Prostate gland (tissue), 2 donors: ENCODE results near the gene ABHD17B.

Experiments
- POLR2A ChIP-seq: fragments of 450-650 bp; IDR thresholded peaks from one replicate; pipeline ENCODE4 v1.6.1; 2016; ENCODE audit warnings: antibody characterized with exemption, mild to moderate bottlenecking
- POLR2AphosphoS5 ChIP-seq: sonication (generic); formaldehyde crosslinking; IDR thresholded peaks from one replicate; pipeline ENCODE4 v1.6.1; 2017; ENCODE audit warnings: antibody characterized with exemption
- TF ChIP-seq, protein P1 (sequence below), 4 experiments: fragments of 200-600 bp in 2 of 4; fragments of 450-650 bp in 2 of 4; sonication (generic) in 2 of 4; IDR thresholded peaks; 1 replicate in 3 of 4; 2 replicates in 1 of 4; pipeline ENCODE4 v1.5.1; 2016 to 2019; ENCODE audit warnings: antibody characterized with exemption in 4 of 4, mild to moderate bottlenecking in 2 of 4, moderate library complexity in 2 of 4

DNA sequence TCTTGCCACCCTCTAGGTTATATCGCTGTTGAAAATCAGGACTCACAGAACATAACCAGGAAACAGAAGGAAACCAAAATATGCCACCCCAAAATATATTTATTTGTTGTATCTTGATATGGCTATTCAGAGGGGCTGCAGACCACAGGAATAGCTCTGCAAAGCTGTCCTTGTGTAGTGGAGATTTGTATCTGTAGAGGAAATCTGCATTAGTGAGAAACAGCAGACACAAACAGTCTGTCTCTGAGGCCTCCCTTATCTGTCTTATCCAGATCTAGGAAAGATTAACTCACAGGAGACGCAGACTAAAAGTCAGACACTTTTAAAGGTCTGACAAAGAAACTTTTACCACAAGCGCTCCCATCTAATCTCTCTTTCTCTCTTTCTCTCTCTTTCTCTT is 88.5 kb downstream of the ABHD17B start:
- TF ChIP-seq POLR2AphosphoS5 = no peak
- TF ChIP-seq, protein P1, sequence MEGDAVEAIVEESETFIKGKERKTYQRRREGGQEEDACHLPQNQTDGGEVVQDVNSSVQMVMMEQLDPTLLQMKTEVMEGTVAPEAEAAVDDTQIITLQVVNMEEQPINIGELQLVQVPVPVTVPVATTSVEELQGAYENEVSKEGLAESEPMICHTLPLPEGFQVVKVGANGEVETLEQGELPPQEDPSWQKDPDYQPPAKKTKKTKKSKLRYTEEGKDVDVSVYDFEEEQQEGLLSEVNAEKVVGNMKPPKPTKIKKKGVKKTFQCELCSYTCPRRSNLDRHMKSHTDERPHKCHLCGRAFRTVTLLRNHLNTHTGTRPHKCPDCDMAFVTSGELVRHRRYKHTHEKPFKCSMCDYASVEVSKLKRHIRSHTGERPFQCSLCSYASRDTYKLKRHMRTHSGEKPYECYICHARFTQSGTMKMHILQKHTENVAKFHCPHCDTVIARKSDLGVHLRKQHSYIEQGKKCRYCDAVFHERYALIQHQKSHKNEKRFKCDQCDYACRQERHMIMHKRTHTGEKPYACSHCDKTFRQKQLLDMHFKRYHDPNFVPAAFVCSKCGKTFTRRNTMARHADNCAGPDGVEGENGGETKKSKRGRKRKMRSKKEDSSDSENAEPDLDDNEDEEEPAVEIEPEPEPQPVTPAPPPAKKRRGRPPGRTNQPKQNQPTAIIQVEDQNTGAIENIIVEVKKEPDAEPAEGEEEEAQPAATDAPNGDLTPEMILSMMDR (IDR thresholded peaks at IDR 0.05) = no peak
- TF ChIP-seq POLR2A = no peak
